HG02623 (cell line): ENCODE measurements around the gene MCFD2.
"Not testable (repeated sequence)": the region's sequence is repeated elsewhere in the genome, so short reads cannot be mapped to it uniquely, and the experiment has no call there.

Source experiments
- ATAC-seq: cut with Tn5 transposase; IDR thresholded peaks from one replicate; pipeline ENCODE4 v1.9.1; 2021; ENCODE audit warnings: moderate library complexity; ENCODE audit not compliant: unreplicated experiment

MCFD2 gene

DNA sequence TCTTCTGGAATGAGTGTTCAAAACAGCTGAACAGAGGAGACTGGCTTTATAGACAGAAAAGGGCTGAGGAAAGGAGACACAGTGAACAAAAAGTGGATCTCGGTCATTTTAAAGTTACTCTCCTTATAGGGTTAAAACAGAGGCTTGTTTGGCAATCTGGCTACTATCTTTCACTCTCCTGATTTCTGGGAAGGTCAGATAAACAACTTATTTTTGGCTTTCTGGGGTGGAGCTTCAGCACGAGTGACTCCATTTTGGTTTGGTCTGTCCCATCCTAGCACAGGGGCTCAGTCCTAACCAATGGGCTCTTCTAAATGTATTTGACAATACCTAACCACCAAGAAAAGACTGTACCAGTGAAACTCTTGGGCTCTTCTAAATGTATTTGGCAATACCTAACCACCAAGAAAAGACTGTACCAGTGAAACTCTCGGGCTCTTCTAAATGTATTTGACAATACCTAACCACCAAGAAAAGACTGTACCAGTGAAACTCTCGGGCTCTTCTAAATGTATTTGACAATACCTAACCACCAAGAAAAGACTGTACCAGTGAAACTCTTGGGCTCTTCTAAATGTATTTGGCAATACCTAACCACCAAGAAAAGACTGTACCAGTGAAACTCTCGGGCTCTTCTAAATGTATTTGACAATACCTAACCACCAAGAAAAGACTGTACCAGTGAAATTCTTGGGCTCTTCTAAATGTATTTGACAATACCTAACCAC lies 39.5 kb downstream of the MCFD2 start:
- ATAC-seq = not testable (repeated sequence)

DNA sequence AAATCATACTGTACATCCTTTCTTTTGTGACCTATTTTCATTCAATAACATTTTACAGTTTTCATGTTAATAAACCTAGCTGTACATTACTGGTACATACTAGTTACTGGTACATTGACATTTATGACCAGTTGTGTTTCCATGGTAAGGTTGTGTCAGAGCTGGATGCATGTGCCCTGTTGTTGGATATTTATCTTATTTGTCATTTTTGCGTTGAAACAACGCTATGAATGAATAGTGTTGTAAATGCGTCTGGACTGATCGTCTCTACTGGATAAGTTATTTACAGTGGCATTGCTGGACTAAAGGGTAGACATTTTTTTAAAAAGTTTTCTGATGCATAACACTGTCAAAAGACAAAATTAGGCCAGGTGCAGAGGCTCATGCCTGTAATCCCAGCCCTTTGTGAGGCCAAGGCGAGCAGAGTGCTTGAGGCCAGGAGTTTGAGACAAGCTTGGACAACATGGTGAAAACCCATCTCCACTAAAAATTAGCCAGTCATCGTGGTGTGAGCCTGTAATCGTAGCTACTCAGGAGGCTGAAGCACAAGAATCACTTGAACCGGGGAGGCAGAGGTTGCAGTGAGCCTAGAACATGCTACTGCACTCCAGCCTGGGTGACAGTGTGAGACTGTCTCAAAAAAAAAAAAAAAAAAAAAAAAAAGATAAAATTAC lies 40.2 kb downstream of the MCFD2 start:
- no peak for ATAC-seq

DNA sequence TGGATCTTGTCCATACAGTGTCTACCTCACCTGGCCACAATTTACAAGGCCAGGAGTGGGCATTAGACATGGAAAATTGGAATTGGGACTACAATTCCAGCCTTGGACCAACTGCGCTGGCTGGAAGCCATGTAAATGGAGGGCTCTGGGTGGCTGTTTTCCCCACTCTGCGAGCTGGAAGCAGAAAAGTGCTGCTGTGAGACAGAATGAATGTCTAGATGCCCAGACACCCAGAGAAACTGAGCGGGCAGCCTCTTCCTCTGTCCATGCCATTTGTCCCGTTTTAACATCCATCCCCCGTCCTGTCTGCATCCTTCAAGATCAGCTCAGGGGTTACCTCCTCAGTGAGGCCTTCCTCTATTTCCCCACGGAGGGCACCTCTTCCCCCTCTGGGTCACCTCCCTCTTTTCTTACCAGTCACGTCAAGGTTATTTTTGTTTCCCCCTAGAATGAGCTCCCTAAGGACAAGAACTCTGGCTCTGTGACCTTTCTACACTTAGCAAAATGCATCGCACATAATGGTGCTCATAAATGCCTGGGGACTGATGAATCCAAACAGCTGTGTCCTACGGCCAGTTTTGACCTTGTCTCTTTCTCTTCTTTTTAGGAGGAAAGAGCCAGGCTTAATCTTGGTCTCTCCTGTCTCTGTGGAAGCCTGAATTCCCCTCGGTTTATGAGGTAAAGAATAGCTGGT lies 41.2 kb downstream of the MCFD2 start:
- ATAC-seq = no peak

DNA sequence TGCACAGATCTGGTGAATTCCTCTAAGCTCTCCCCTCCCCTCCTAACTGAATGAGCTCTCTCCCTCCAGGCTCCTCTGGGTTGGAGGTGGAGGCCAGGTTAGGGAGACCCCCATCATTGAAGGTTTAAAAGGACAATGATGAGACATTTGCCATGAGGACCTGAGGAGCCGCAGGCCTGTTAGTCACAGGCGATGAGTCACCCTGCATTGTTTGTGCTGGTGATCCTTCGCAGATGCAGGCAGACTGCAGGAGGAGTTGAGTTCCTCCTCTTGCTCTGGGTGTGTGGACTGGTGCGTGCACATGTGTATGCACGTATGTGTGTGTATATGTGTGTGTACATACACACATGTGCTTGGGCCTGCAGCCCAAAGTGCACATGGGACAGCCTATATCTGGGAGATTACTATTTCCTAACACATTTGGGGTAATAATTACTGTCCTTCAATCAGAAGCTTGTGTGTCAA lies 42.0 kb downstream of the MCFD2 start:
- no peak for ATAC-seq

DNA sequence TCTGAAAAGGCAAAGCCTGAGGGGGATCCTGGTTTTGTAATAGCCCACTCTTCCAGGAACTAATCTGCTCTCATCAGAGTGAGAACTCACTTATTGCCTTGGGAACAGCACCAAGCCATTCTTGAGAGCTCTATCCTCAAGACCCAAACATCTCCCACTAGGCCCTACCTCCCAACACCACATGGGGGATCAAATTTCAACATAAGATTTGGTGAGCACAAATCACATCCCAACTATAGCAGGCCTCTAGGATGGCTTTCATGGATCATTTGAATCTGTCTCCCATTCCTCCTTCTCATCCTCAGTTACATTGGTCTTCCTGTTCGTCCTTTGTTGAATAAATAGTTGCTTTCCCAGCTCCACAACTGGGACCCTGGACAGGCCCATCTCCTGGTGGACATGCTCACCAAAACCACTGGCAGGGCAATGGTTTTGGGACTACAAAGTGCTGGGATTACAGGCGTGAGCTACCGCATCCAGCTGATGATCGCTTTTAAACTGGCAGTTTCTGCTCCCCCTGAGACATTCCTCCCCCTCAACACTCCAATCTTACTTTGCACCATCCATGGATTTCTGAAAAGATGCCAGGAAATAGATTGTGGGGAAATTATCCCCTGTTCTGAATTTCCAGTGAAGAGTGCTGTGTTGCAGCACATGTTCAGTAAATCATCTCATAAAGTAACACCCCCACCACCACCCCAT lies 42.6 kb downstream of the MCFD2 start:
- no peak for ATAC-seq

DNA sequence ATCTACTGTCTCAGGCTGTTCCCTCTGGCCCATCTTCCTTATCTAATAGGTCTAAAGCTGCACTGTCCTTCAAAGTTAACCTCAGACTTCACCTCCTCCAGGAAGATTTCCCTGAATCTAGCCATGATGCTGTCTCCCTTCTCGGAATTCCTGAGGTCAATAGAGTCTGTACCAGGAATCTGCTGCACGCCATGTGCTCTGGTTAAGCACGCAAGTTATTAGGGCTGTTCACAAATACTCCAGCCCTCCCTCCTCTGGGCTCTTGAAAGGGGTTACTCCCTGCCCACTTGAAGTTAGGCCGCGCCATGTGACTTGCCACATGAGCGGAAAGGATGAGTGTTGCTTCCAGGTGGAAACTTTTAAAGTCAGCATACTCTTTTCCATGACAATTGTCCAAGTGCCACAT lies 43.6 kb downstream of the MCFD2 start:
- ATAC-seq = no peak

DNA sequence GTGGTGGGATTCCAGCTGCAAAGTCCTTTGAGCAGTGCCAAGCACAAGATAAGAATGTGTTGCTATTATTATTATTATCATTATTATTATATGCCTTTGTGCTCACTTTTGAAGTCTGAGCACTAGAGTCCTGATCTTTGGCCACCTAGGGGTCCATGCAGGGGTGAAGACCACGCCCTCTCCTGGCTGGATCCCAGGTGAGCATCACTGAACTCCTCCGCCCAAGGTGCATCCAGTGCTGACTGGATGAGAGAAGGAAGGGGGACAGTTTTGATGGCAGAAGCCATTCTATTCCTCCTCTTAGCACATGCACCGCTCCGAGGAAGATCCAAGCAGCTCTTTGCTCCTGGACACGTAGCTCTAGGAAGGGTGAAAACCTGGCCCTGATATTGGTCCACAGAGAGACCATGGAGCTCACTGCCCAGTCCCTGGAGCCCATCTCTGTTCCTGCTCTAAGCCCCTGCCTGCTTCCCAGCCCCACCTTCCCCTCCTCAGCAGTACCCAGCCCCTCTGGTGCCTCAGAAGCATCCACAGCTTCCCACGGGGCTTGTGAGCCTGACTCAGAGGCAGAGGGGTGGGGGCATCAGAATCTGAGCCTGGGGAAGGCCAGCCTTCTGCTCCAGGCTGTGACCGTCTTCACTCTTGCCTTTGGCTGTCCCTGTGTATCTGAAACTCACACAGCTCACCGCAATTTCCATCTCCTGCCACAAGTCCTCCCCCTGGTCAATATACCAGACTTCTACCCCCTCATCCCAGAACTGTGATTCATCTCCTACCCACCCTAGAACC lies 45.4 kb downstream of the MCFD2 start:
- no peak for ATAC-seq

DNA sequence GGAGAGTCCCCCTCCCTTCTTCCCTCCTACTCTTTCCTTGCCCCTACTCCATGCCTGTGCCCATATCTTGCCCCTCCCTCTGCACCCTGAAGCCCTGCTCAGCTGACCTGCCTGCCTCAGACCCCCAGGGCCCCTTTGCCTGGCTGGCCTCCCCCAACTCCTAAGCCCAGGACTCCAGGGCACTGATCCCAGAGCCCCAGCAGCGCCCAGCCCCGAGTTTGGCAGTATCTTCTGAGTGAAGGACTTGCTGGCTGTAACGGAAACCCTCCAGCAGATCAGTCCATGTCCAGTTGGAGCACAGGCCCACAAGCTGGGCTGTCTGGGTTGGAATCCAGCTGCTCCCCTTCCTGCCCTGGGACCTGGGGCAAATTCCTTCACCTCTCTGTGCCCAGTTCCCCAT lies 46.0 kb downstream of the MCFD2 start:
- no peak for ATAC-seq

DNA sequence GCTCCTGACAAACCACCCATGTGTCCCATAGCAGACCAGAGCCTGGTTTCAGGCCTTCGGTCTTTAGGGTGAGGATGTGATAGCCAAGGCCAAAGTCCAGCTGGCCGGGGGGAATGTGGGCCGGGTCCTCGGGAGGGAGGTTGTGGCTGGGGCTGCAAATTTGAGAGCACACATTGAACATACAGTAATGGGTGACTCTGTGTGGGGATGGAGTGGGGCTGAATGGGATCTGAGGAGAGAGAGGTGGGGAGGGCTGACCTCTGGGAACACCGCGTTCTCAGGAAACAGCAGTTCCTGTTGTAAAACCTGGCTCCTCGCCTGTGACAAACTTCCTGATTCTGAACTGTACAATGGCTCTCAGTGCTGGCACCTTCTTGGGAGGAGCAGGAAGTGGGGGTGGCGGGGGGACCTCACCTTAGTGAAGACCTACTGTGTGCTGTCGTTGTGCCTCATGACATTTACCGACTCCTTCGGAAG lies 48.8 kb downstream of the MCFD2 start:
- ATAC-seq = no peak

DNA sequence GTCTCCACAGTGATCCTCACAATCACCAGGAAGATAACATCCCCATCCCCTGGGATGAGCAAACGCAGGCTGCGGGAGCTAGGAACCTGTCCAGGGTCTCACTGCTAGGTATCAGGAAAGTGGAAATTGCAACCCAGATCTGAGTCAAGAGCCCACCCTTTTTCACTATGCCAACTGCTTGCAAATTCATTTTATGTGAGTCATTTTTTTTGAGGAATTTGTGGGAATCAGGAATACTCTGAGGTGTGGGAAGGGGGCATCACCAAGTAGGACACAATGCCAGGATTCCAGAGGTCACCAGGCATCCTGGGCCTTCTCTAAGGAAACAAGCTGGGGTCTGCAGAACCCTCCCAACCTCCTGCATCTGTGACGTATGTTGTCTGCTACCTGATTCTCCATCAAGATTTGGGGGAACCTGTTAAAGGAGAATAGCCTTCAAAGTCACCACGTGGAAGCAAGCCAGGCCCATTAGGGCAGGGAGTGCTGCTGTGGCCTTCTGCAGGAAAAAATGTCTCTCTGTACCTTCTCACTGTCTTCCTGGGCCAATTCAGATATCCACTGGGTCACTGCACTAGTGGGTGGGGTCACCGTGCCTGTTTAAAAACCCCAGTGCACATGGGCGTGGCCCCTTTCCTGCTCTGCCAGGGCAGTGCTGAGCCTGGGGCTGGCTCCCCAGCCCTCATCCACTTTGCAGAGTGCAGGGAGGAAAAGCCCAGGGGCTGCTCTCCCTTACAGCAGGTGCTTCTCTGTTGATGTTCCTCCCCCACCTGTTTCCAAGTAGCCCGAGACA lies 50.2 kb downstream of the MCFD2 start:
- no peak for ATAC-seq

DNA sequence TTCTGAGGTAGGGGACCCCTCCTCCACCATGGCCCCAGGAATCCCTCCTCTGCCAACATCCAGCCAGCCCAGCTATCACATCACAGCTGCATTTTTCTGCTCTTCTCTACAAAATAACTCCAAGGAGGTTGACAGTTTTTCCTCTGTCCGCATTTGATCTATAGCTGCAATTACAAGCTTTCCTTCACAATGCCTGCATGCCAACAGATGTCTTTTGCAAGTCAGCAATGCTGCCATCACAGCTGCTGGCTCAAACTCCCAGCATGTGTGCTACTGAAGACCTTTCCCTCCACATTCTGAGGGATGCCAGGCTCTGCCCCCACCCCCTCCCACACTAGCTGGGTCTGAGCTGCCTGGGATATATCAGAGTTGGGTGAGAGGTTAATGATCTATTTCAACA lies 51.7 kb downstream of the MCFD2 start:
- ATAC-seq = no peak

DNA sequence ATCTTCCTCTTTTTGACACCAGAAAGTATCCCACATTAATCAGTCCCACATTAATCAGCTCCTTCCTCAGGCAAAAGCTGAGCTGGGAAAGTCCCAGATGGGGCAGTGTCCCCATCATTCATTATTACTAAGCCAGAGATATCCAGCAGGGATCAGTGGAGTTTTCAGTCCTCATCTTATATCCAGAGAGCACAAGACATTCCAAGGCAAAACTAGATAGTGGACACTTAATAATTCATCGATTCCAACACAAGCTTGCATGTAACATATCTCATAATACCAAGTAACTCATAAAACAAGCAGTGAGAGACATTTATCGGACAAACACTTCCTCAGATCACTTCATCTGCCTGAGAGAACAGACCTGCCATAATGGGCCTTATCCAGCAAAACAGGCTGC lies 53.1 kb downstream of the MCFD2 start:
- no peak for ATAC-seq

DNA sequence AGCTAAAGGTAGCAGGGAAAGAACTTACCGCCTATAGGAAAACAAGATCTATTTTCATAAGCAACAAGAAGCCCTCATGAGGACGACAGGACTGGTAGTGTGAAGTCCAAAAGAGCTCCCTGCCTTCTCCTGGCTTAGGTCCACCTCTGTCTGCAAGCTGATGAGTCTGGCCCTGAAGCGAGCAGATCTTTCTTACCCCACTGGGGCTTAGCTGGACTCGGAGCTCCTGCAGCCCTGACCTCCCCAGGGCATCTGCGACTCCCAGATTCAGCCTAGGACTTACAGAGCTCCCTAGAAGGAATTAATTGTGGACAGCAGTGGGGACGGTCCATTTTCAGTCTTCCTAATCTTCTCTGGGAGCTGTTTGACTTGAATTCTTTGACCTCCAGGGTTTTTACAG lies 53.7 kb downstream of the MCFD2 start:
- ATAC-seq = no peak

DNA sequence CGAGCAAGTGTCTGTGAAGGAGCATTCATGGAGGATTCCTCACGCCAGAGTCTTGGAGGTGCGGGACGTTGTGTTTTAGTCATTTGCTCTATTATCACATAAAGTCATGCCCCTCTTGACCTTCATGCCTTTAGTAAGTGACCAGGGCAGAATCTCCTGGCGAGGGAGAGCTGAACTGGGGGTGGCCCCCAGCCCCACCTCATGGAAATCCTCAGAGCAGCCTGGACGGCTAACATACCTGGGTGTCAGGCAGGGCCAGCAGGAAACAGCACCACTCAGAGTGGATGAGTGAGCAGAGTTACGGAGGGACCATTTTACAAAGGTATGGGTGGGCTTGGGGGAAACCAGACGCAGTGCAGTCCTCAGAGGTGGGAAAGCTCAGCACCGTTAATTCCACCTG lies 56.1 kb downstream of the MCFD2 start:
- ATAC-seq = no peak

DNA sequence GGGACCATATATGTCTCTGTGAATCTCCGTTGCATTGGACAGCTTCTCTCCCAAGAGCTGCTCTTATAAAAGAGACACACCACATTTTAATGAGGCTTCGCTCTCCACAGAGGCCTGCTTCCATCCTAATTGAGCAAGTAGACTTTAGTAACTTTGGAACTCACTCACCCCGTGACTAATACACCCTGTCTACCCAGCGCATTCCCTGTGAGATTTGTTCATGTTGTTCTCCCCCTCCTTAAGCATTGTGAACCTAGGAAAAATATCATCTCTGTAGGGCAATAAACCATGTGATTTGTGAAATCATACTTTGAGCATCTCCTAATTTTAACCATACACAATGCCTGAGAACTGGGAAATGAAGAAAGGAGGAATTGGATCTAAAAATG lies 56.9 kb downstream of the MCFD2 start:
- no peak for ATAC-seq

DNA sequence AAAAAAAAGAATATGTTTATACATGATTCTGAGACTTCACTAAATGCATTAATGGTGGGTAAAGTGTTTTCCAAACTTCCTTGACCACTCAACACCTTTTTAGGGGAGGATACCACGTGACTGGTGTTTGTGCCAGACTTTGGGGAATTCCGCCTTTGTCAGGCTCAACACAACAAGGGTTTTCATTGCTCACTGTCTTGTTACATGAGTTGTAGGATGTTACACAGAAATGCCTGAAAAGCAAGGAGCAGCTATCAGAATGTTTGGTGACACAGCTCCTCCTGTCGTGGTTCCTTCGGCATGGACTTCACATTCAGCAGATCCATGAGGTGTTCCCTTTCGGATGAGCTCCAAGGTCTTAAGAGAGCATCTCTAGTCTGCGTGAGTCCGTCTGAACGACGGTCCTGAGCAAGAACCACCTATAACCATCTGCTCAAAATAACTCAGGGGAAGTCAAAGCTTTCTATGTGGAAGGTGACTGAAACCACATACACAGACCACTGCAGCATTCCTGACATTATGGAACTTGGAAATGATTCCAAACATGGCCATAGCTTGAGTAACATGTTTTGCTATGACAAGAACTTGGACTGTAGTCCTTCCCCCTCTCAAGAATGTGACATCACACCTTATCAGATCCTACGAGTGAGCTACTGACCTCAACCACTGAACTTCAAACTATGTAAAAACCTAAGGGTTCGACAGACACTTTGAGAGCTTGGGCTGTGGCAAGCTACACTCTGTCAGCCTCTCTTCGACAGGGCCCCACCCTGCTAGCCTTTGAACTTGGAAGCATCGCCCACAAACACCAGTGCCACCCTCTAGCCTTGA lies 57.5 kb downstream of the MCFD2 start:
- ATAC-seq = no peak

DNA sequence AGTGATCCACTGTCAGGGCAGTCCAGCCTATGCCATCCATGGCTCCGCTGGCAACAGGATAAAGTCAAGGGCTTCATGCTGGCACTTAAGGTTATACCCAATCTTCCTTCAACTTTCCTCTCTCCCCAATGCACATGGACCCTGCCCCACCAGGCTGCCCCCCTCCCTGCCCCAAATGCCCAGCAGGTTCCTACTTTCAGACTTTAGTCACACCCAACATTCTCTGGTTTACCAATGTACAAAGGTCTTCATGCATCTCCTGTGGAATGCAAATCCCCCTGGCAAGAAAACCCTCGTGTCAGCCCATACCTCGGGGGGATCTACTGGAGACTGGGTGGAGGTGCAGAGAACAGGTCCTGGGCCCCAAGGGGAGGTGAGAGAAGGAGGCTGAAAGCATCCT lies 59.3 kb downstream of the MCFD2 start:
- no peak for ATAC-seq

DNA sequence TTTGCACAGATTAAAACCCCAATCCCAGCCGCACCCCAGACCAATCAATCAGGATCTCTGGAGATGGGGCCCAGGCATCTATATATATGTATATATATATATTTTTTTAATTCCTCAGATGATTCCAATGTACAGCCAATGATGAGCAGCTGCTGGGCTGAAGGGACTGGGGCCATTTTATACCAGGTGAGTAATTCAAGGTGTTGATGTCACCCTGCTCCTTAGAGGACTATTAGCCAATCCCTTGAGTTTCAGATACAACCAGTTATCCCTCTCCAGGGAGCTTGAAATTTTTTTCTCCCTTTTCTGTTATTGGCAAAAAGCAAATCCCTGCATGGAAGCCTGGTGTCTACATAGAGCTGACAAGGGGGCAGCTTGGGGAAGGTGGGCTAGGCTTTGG lies 59.8 kb downstream of the MCFD2 start:
- no peak for ATAC-seq

DNA sequence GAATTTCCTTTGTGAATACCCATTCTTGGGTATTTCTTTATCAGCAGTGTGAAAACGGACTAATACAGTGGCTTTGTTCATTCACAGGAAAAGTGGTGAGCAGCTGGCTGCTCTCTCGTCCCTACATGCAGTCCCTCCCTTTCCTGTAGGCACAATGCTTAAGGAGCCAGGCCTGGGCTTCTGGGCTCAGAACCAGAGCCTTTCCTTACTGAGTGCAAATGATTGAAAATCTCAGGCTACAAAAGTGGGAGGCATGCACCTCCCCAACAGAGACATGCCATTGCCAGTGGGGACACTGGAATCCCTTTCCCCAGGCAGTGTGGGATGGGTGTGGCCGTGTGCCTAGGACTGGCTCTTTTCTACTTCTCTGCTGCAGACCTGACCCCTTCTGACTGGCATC lies 61.3 kb downstream of the MCFD2 start:
- ATAC-seq = no peak
